ENCODE measurements around the gene FOXK2.
"Not testable (repeated sequence)": the region's sequence is repeated elsewhere in the genome, so short reads cannot be mapped to it uniquely, and the experiment has no call there.

Gene FOXK2

GRCh38 chr17:82566129-82566960 lies 46.8 kb downstream of the FOXK2 start:
- DNase-seq: no peak

GRCh38 chr17:82567286-82567685 lies 47.8 kb downstream of the FOXK2 start:
- no peak for DNase-seq

DNA sequence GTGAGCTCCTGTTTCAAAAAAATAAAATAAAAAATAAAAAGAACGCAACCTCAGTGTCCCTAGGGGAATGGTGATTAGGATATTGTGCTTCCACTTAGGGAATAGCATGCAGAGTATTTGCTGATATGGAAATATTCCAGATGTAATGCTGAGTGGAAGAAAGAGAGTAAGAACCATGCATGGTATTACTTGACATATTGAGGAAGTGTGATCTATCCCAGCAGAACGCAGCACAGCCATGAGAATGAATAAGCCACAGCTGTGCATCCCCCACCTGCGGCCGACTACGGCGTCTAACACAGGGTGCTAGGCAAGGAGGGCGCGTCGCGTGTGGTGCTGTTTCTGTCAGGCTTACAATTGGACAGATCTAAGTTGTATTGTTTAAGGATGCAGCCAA lies 49.5 kb downstream of the FOXK2 start:
- DNase-seq: no peak

DNA sequence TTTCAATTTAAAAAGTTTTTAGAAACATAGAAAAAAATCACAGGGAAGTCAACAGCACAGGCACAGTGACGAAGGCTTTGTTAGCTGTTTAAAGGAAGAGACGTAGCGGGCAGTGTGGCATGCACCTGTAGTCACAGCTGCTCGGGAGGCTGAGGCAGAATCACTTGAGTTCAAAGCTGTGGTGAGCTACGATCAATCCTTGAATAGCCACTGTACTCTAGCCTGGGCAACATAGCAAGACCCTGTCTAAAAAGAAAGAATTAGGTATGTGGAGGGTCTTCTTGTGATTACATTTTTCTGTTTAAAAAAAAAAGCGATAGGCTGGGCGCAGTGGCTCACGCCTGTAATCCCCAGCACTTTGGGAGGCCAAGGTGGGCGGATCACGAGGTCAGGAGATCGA lies 50.1 kb downstream of the FOXK2 start:
- no peak for DNase-seq

DNA sequence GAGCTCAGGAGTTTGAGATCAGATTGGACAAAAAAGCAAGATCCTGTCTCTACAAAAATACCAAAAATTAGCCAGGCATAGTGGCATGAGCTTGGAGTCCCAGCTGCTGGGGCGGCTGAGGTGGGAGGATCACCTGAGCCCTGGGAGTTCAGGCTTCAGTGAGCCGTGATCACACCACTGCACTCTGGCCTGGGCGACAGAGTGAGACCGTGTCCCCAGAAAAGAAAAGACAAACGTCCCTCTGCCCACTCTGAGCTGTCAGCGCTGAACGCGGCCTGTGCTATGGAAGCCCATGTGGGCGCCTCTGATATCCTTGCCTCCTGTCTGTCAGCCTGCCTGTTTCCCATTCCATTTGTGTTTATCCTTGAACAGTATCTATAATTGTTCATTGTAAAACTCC lies 50.7 kb downstream of the FOXK2 start:
- DNase-seq: no peak

DNA sequence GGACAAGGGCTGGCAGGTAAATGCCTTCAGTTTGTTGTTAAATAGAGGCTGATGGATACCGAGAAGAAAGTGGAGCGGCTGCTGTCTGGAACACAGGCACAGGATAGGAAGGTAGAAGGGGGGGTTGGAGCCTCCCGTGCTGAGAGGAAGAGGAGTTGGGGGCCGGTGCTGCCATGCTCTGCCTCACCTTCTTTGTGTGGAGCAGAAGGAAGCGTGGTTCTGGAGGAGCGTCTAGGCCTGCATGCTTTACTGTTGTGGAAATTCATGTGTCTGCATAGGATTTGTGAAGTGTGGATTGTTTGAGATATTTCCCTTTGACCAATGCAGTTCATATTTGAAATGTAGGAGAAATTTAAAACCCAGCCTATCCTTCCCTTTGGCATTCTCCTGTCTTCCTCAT lies 52.3 kb downstream of the FOXK2 start:
- no peak for DNase-seq

DNA sequence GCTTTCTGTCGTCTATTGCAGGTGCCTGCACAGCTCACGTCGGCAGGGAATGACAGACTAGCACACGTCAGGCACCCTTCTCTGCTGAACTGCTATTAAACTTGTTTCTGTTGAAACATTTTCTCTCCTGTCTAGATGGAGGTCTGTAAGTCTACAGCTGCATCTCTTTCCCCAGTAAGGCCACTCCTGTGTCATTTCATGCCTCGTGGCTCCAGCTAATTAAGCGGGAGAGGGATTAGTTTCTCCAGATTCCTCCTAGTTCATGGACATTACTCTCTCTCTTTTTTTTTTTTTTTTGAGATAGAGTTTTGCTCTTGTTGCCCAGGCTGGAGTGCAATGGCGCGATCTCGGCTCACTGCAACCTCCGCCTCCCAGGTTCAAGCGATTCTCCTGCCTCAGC lies 54.5 kb downstream of the FOXK2 start:
- DNase-seq: no peak

DNA sequence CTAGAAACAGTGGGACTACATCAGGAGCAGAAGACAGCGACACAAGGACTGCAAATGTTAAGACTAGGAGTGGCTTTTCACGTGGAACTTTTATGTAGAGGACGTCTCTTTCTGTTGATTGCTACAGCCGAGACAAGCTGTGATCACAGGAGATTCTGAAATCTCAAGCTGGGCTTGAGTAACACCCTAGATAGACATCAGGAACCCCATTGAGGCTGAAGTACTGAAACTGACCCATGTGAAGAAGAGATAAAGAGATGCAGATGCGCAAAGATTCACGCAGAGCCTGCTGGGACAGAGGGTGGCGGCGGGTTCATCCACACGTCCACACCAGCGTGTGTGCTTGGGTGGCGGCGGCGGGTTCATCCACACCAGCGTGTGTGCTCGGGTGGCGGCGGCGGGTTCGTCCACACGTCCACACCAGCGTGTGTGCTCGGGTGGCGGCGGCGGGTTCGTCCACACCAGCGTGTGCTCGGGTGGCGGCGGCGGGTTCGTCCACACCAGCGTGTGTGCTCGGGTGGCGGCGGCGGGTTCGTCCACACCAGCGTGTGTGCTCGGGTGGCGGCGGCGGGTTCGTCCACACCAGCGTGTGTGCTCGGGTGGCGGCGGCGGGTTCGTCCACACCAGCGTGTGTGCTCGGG lies 56.2 kb downstream of the FOXK2 start:
- not testable (repeated sequence) for DNase-seq

DNA sequence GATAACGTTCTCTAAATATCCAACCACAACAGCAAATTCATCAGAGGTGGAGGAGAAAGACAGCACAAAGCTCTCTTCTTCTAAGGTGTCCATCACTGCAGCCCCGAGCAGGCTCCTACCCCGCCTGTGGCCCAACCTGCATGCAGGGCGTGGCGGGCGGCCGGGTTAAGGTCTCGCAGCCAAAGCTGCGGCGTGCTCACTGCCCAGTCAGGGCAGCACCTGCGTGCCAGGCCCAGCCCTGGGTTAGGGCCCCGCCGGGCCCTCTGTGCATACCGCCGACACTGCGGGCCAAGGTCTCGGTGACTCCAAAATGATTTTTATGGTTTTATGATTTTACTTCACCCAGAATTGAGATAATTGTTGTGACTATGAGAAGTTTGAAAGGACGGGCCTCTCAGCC lies 57.8 kb downstream of the FOXK2 start:
- no peak for DNase-seq

GRCh38 chr17:82579969-82580368 lies 60.4 kb downstream of the FOXK2 start:
- not testable (repeated sequence) for DNase-seq

DNA sequence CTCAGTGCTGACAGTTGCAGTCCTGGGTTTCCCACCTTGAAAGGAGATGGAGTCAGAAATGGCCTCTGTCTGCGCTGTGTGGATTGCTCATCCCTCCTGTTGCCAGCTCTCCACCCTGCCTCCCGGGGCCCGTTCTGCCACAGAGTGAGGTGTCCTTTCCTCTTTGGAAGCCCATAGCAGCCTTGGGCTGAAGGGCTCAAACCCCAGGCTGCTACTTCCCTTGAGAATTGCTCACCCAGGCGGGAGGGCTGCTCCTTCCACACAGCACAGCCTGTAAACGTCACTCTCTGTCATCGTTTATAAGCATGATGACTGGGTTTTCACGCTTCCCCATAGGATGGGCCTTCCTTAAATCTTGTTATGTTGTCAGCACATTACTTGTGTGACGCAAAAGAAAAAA lies 62.7 kb downstream of the FOXK2 start:
- DNase-seq: no peak

- DNase-seq: no peak
Observed at GRCh38 chr17:82582709-82583108, 63.2 kb downstream of the FOXK2 start.

- no peak for DNase-seq
Observed at GRCh38 chr17:82583720-82584234, 64.2 kb downstream of the FOXK2 start.

GRCh38 chr17:82585935-82586575 lies 66.5 kb downstream of the FOXK2 start:
- DNase-seq: not testable (repeated sequence)

GRCh38 chr17:82586576-82587233 lies 67.2 kb downstream of the FOXK2 start:
- no peak for DNase-seq

GRCh38 chr17:82587234-82588086 lies 67.9 kb downstream of the FOXK2 start:
- DNase-seq: no peak

DNA sequence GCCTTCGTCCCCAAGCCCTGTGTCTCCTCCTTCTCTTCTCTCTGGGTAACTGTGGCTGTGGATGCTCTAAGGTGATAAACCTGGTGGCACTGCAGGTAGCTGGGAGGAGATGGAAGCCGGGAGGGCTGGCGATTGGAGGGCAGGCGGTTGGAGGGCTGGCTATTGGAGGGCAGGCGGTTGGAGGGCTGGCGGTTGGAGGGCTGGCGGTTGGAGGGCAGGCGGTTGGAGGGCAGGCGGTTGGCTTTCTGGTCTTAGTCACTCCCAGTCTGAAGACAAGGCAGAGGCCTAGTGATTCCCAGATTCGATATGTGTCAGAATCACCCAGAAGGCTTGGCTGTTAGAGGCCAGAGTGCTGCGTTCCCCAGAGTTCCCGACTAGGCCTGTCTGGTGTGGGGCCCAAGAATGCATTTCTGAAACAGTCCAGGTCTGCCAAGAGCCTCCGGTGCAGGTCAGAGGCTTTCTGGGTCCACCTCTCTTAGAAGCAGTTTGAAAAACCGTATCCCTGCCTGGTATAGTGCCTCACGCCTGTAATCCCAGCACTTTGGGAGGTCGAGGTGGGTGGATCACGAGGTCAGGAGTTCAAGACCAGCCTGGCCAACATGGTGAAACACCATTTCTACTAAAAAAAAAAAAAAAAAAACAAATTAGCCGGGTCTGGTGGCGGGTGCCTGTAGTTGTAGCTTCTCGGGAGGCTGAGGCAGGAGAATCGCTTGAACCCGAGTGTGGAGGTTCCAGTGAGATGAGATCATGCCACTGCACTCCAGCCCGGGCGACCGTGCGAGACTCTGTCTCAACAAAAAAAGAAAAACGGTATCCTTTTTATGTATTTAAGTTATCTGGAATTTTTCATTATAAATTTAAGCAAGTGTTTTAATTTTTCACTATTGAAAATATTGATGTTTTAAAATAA lies 69.0 kb downstream of the FOXK2 start:
- DNase-seq: no peak

- no peak for DNase-seq
Observed at GRCh38 chr17:82589851-82590180, 70.3 kb downstream of the FOXK2 start.

GRCh38 chr17:82590216-82590615 lies 70.7 kb downstream of the FOXK2 start:
- DNase-seq: no peak

- no peak for DNase-seq
Observed at GRCh38 chr17:82590881-82591539, 71.5 kb downstream of the FOXK2 start.

DNA sequence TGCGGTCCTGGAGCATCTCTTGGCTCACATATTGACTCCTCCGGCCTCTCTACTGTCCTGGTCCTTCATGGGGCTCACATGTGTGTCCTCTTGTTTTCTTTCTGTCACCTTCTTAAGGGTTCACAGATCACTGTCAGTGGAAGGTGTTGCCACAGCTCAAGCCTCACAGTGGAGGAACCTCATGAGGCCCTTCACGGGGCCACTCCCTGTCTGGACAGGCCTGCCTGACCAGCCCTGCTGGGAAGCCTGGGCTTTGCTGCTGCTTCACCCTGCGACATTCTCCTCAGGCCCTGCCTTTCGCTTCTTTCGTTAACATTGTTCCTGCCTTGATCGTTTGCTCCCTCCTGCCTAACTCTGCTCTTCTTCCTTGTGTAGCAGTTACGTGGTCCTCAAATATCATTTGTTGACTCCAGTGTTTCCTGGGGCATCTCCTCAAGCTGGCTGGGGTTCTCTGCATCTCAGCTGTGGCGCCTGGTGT lies 72.8 kb downstream of the FOXK2 start:
- DNase-seq: no peak
